ENCODE measurements around the gene EML1.

DNA sequence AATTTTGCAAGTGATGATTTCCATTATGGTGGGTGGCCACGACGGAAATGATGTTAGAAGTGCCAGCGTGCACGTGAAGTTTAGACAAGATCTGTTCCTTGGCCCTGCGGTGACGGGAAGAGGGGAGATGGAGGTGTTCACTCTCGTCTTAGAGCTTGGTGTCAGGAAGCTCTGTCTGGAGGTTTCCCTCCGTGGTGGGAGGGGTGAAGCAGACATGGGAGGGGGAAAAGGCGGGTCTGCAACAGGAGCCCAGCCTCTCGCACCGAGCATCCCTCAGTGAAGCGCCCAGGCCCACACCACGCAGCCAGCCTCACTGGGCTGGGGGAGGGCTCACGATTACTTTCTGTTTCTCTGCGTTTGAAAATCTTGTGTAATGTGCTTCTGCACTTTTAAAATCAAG, 26.3 kb downstream of the EML1 start:
- no peak for TF ChIP-seq CTCF (IDR thresholded peaks at IDR 0.05; ENCODE audit: insufficient read depth, low read length)
- TF ChIP-seq GABPA (IDR thresholded peaks at IDR 0.05; ENCODE audit: low read depth): no peak
- no peak for TF ChIP-seq POLR2AphosphoS5 (IDR thresholded peaks at IDR 0.05; ENCODE audit: low read depth)
- no peak for TF ChIP-seq REST (IDR thresholded peaks at IDR 0.05; ENCODE audit: insufficient replicate concordance, low read depth)
